Peyer's patch (tissue), 4 donors: ENCODE results near the gene MYO15A.

Experiments
- POLR2A ChIP-seq, 2 donors: fragments of 450-650 bp; IDR thresholded peaks; one replicate each; pipeline ENCODE4 v1.5.1; 2017; ENCODE audit warnings: antibody characterized with exemption in 2 of 2, mild to moderate bottlenecking in 2 of 2, moderate library complexity in 2 of 2
- TF ChIP-seq, protein P1 (sequence below), 6 experiments: fragments of 450-650 bp in 4 of 6; fragments of 200-600 bp in 2 of 6; sonication (generic) in 1 of 6; IDR thresholded peaks; one replicate each; pipeline ENCODE4 v1.5.1; 2017 to 2019; ENCODE audit warnings: antibody characterized with exemption in 6 of 6, mild to moderate bottlenecking in 3 of 6, moderate library complexity in 1 of 6

GRCh38 chr17:18229254-18229653 is 120.7 kb downstream of the MYO15A start:
- no peak for TF ChIP-seq POLR2A (IDR thresholded peaks at IDR 0.05)
- TF ChIP-seq, protein P1, sequence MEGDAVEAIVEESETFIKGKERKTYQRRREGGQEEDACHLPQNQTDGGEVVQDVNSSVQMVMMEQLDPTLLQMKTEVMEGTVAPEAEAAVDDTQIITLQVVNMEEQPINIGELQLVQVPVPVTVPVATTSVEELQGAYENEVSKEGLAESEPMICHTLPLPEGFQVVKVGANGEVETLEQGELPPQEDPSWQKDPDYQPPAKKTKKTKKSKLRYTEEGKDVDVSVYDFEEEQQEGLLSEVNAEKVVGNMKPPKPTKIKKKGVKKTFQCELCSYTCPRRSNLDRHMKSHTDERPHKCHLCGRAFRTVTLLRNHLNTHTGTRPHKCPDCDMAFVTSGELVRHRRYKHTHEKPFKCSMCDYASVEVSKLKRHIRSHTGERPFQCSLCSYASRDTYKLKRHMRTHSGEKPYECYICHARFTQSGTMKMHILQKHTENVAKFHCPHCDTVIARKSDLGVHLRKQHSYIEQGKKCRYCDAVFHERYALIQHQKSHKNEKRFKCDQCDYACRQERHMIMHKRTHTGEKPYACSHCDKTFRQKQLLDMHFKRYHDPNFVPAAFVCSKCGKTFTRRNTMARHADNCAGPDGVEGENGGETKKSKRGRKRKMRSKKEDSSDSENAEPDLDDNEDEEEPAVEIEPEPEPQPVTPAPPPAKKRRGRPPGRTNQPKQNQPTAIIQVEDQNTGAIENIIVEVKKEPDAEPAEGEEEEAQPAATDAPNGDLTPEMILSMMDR (IDR thresholded peaks at IDR 0.05): no peak
